Panc1 (cell line): ENCODE data around the gene ANKLE2. TPM values are rescaled to one million over a fixed set of nuclear protein-coding genes. Genes with fewer than 3 reads are reported as not detected.

Experiments used
- ATAC-seq: fragments of 200-7000 bp; cut with Tn5 transposase; 2 replicates; pipeline ENCODE4 v1.9.1; 2020; ENCODE audit warnings: mild to moderate bottlenecking, moderate library complexity
- BruUV-seq: library from RNA; stranded (reverse); fragments of 400-500 nt; replicated peaks from 2 replicates; lab custom pipeline; 2021; lab: Mats Ljungman, UMichigan
- CTCF ChIA-PET: fragments of 300-600 bp; sonication (Branson Sonifier 250); formaldehyde crosslinking; loops from one replicate; lab custom pipeline; 2022; ENCODE audit warnings: antibody characterized with exemption; lab: Charles Lee
- POLR2A ChIA-PET: fragments of 300-600 bp; sonication (Branson Sonifier 250); formaldehyde crosslinking; loops from one replicate; lab custom pipeline; 2022; ENCODE audit warnings: antibody characterized with exemption; lab: Charles Lee
- DNase-seq: peaks from one replicate; pipeline ENCODE4 v3.0.0-alpha.2; 2010; ENCODE audit warnings: low read depth, low spot score
- H3K27ac ChIP-seq: 2 replicates; pipeline ENCODE4 v1.5.1; 2011; ENCODE audit warnings: mild to moderate bottlenecking, low read length, inconsistent platforms
- H3K27me3 ChIP-seq: fragments of 200-500 bp; sonication (Bioruptor generic); 2 replicates; pipeline ENCODE4 v1.6.0; 2014; ENCODE audit warnings: low read length, inconsistent platforms; ENCODE audit not compliant: control insufficient read depth, insufficient read depth
- H3K36me3 ChIP-seq: fragments of 200-500 bp; sonication (Bioruptor generic); 2 replicates; pipeline ENCODE4 v1.5.1; 2014; ENCODE audit warnings: inconsistent platforms, mild to moderate bottlenecking, low read length, moderate library complexity; ENCODE audit not compliant: control insufficient read depth, insufficient read depth
- H3K4me1 ChIP-seq: 2 replicates; pipeline ENCODE4 v1.5.1; 2011; ENCODE audit warnings: inconsistent platforms, mild to moderate bottlenecking, low read length, moderate library complexity; ENCODE audit not compliant: control insufficient read depth, insufficient read depth
- H3K4me3 ChIP-seq, 2 experiments: 2 replicates each; pipeline ENCODE4 v1.5.1; 2011 to 2012; ENCODE audit warnings: low read depth in 2 of 2, low read length in 2 of 2, mild to moderate bottlenecking in 2 of 2, inconsistent platforms in 1 of 2, moderate library complexity in 1 of 2
- H3K9me3 ChIP-seq: fragments of 200-500 bp; sonication (Bioruptor generic); 2 replicates; pipeline ENCODE4 v1.5.1; 2014; ENCODE audit warnings: low read depth, mild to moderate bottlenecking, inconsistent platforms, low read length, moderate library complexity; ENCODE audit not compliant: control insufficient read depth, insufficient read depth
- CTCF ChIP-seq: fragments of 450-650 bp; IDR thresholded peaks from 2 replicates; pipeline ENCODE4 v1.5.1; 2017; ENCODE audit warnings: mild to moderate bottlenecking
- POLR2AphosphoS5 ChIP-seq: IDR thresholded peaks from 2 replicates; pipeline ENCODE4 v1.6.1; 2012; ENCODE audit warnings: mild to moderate bottlenecking, low read depth, low read length, moderate library complexity
- REST ChIP-seq, 2 experiments: IDR thresholded peaks; 2 replicates each; pipeline ENCODE4 v1.6.1; 2011 to 2012; ENCODE audit warnings: low read depth in 2 of 2, control low read depth in 1 of 2, low read length in 1 of 2, mild to moderate bottlenecking in 1 of 2, moderate library complexity in 1 of 2; ENCODE audit not compliant: insufficient read depth in 1 of 2
- SIN3A ChIP-seq: IDR thresholded peaks from 2 replicates; pipeline ENCODE4 v1.6.1; 2012; ENCODE audit warnings: low read depth, mild to moderate bottlenecking, low read length, moderate library complexity, borderline replicate concordance; ENCODE audit not compliant: insufficient read depth
- TCF7L2 ChIP-seq: IDR thresholded peaks from 2 replicates; pipeline ENCODE4 v1.6.1; 2011; ENCODE audit warnings: mild to moderate bottlenecking, low read depth, low read length, inconsistent platforms
- in situ Hi-C: cut with HindIII; loops from 2 replicates; pipeline ENCODE4 v1.10.0; 2016; ENCODE audit warnings: low sequenced_read_pairs, low pct_unique_long_range_greater_than_20kb
- intact Hi-C: fragments of 100-400 bp; cut with micrococcal nuclease; formaldehyde crosslinking; loops from one replicate; pipeline ENCODE4 v1.10.0; 2022; ENCODE audit not compliant: unreplicated experiment
- total RNA-seq: library from RNA; stranded (reverse); gene quantifications from one replicate; pipeline ENCODE4 v1.2.1, GENCODE V29; 2021; ENCODE audit not compliant: unreplicated experiment

The ANKLE2 gene
- total RNA-seq, 1 experiment from 2014 or later, result 88.7 TPM

- H3K9me3 ChIP-seq, result no peaks in the 10 kb centered on the region
- ChIA-PET POLR2A (no interaction called here), CTCF (no interaction called here)
- no peaks in the 10 kb centered on the region for H3K4me1 ChIP-seq
- no peak overlapping the region for H3K4me3 ChIP-seq
- TF ChIP-seq SIN3A (no peak), REST (IDR thresholded peaks at IDR 0.05; ENCODE audit: insufficient read depth in 1 of 2, low read depth in 2 of 2, low read length in 1 of 2) (no peak), POLR2AphosphoS5 (no peak), CTCF (no peak), TCF7L2 (no peak)
- H3K36me3 ChIP-seq, result peaks cover 8% of the 10 kb centered on the region; the same call in 1 of the 2 replicates
- in situ Hi-C loops (no loop called here), intact Hi-C loops (no loop called here)
- no peak overlapping the region for H3K27ac ChIP-seq
- H3K27me3 ChIP-seq, result no peaks in the 10 kb centered on the region
- BruUV-seq, result no TSS peak
- ATAC-seq (no peak), DNase-seq (no peak)
These were observed 22.4 kb upstream of the ANKLE2 start for GRCh38 chr12:132783917-132784531.

GRCh38 chr12:132781938-132782337 lies 20.3 kb upstream of the ANKLE2 start:
- Histone ChIP-seq H3K36me3 (peaks cover 8% of the 10 kb centered on the region; the same call in 1 of the 2 replicates), H3K9me3 (no peaks in the 10 kb centered on the region), H3K4me1 (no peaks in the 10 kb centered on the region), H3K4me3 (no peak overlapping the region), H3K27ac (no peak overlapping the region), H3K27me3 (no peaks in the 10 kb centered on the region)
- no peak for DNase-seq
- ChIA-PET CTCF (interaction anchor here (0.7 kb wide), 1 partner anchor 221 kb away, joined by 7 read pairs; no protein-coding TSS in a partner anchor), POLR2A (no interaction called here)
- ATAC-seq, result no peak
- intact Hi-C loops (no loop called here), in situ Hi-C loops (no loop called here)
- BruUV-seq, result no TSS peak
- TF ChIP-seq CTCF (no peak), POLR2AphosphoS5 (no peak), TCF7L2 (no peak), REST (IDR thresholded peaks at IDR 0.05; ENCODE audit: insufficient read depth in 1 of 2, low read depth in 2 of 2, low read length in 1 of 2) (no peak), SIN3A (no peak)
